ENCODE measurements around the gene PSMF1. TPM values are rescaled to one million over a fixed set of nuclear protein-coding genes. Genes with fewer than 3 reads are reported as not detected.

Gene PSMF1
- total and polyA plus RNA-seq, 9 of the 15 experiments (the other 6 are each of a cell fraction or from before 2014, with no cell fraction given) = 8.5 to 192 (median 33.2) TPM

- TF ChIP-seq CBX8 (IDR thresholded peaks at IDR 0.05; ENCODE audit: borderline replicate concordance, extremely low read depth, low read depth, low read length, poor library complexity, severe bottlenecking) = no peak
- TF ChIP-seq, protein P1, sequence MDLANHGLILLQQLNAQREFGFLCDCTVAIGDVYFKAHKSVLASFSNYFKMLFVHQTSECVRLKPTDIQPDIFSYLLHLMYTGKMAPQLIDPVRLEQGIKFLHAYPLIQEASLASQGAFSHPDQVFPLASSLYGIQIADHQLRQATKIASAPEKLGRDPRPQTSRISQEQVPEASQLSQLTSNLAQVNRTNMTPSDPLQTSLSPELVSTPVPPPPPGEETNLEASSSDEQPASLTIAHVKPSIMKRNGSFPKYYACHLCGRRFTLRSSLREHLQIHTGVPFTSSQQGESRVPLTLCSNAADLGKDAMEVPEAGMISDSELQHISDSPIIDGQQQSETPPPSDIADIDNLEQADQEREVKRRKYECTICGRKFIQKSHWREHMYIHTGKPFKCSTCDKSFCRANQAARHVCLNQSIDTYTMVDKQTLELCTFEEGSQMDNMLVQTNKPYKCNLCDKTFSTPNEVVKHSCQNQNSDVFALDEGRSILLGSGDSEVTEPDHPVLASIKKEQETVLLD (IDR thresholded peaks at IDR 0.05) = no peak
- 0 out of 2 replicates have a peak, but pooled peaks have one; percentile 52 for TF ChIP-seq ZNF140 (CRISPR knock-in tag; IDR thresholded peaks at IDR 0.05)
- TF ChIP-seq, protein P2, sequence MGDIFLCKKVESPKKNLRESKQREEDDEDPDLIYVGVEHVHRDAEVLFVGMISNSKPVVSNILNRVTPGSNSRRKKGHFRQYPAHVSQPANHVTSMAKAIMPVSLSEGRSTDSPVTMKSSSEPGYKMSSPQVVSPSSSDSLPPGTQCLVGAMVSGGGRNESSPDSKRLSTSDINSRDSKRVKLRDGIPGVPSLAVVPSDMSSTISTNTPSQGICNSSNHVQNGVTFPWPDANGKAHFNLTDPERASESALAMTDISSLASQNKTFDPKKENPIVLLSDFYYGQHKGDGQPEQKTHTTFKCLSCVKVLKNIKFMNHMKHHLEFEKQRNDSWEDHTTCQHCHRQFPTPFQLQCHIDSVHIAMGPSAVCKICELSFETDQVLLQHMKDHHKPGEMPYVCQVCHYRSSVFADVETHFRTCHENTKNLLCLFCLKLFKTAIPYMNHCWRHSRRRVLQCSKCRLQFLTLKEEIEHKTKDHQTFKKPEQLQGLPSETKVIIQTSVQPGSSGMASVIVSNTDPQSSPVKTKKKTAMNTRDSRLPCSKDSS (IDR thresholded peaks at IDR 0.05; ENCODE audit: low read depth, partially characterized antibody) = no peak
- TF ChIP-seq CTBP1 (IDR thresholded peaks at IDR 0.05; ENCODE audit: borderline replicate concordance) = no peak
- TF ChIP-seq TCF15 (CRISPR knock-in tag; IDR thresholded peaks at IDR 0.05) = 0 out of 2 replicates have a peak, but pooled peaks have one; percentile 66
- TF ChIP-seq ERF (CRISPR knock-in tag; IDR thresholded peaks at IDR 0.05) = peak; percentile 33; the same call in 1 of the 2 replicates
- TF ChIP-seq, protein P3, sequence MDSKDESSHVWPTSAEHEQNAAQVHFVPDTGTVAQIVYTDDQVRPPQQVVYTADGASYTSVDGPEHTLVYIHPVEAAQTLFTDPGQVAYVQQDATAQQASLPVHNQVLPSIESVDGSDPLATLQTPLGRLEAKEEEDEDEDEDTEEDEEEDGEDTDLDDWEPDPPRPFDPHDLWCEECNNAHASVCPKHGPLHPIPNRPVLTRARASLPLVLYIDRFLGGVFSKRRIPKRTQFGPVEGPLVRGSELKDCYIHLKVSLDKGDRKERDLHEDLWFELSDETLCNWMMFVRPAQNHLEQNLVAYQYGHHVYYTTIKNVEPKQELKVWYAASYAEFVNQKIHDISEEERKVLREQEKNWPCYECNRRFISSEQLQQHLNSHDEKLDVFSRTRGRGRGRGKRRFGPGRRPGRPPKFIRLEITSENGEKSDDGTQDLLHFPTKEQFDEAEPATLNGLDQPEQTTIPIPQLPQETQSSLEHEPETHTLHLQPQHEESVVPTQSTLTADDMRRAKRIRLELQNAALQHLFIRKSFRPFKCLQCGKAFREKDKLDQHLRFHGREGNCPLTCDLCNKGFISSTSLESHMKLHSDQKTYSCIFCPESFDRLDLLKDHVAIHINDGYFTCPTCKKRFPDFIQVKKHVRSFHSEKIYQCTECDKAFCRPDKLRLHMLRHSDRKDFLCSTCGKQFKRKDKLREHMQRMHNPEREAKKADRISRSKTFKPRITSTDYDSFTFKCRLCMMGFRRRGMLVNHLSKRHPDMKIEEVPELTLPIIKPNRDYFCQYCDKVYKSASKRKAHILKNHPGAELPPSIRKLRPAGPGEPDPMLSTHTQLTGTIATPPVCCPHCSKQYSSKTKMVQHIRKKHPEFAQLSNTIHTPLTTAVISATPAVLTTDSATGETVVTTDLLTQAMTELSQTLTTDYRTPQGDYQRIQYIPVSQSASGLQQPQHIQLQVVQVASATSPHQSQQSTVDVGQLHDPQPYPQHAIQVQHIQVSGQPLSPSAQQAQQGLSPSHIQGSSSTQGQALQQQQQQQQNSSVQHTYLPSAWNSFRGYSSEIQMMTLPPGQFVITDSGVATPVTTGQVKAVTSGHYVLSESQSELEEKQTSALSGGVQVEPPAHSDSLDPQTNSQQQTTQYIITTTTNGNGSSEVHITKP (IDR thresholded peaks at IDR 0.05; ENCODE audit: partially characterized antibody) = no peak
- no peak for TF ChIP-seq HNRNPK (IDR thresholded peaks at IDR 0.05; ENCODE audit: low read depth, low read length, poor library complexity, severe bottlenecking)
- peak; percentile 28; the same call in 1 of the 2 replicates for TF ChIP-seq ZNF79 (CRISPR knock-in tag; IDR thresholded peaks at IDR 0.05; ENCODE audit: low read depth)
- TF ChIP-seq, protein P4, sequence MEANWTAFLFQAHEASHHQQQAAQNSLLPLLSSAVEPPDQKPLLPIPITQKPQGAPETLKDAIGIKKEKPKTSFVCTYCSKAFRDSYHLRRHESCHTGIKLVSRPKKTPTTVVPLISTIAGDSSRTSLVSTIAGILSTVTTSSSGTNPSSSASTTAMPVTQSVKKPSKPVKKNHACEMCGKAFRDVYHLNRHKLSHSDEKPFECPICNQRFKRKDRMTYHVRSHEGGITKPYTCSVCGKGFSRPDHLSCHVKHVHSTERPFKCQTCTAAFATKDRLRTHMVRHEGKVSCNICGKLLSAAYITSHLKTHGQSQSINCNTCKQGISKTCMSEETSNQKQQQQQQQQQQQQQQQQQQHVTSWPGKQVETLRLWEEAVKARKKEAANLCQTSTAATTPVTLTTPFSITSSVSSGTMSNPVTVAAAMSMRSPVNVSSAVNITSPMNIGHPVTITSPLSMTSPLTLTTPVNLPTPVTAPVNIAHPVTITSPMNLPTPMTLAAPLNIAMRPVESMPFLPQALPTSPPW (CRISPR knock-in tag; IDR thresholded peaks at IDR 0.05) = peak; percentile 26; the same call in 1 of the 2 replicates
- peak; percentile 64; the same call in 1 of the 2 replicates for TF ChIP-seq TEAD2 (tag; IDR thresholded peaks at IDR 0.05)
- TF ChIP-seq, protein P5, sequence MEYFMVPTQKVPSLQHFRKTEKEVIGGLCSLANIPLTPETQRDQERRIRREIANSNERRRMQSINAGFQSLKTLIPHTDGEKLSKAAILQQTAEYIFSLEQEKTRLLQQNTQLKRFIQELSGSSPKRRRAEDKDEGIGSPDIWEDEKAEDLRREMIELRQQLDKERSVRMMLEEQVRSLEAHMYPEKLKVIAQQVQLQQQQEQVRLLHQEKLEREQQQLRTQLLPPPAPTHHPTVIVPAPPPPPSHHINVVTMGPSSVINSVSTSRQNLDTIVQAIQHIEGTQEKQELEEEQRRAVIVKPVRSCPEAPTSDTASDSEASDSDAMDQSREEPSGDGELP (CRISPR knock-in tag; IDR thresholded peaks at IDR 0.05; ENCODE audit: borderline replicate concordance) = no peak
- TF ChIP-seq BDP1 (IDR thresholded peaks at IDR 0.05; ENCODE audit: insufficient read depth, insufficient read length) = no peak
- TF ChIP-seq ZNF444 (CRISPR knock-in tag; IDR thresholded peaks at IDR 0.05) = peak; percentile 36; the same call in 1 of the 2 replicates
Observed at GRCh38 chr20:1214838-1215261, 96.4 kb downstream of the PSMF1 start (continued).
